Muscle of leg (tissue), 11 donors: ENCODE measurements around the gene GCNT2. TPM values are rescaled to one million over a fixed set of nuclear protein-coding genes. Genes with fewer than 3 reads are reported as not detected.
"Not testable (repeated sequence)": the region's sequence is repeated elsewhere in the genome, so short reads cannot be mapped to it uniquely, and the experiment has no call there.

ENCODE experiments used
- DNase-seq: peaks from one replicate; pipeline ENCODE4 v3.0.0; 2013
- H3K27ac ChIP-seq: one replicate; pipeline ENCODE4 v1.5.1; 2013; ENCODE audit warnings: mild to moderate bottlenecking, low read length, control low read depth
- H3K27me3 ChIP-seq: one replicate; pipeline ENCODE4 v1.6.1; 2013; ENCODE audit warnings: low read length; ENCODE audit not compliant: control insufficient read depth, insufficient read depth
- H3K36me3 ChIP-seq: one replicate; pipeline ENCODE4 v1.6.1; 2013; ENCODE audit warnings: low read length; ENCODE audit not compliant: control insufficient read depth, insufficient read depth
- H3K4me1 ChIP-seq: one replicate; pipeline ENCODE4 v1.6.1; 2013; ENCODE audit warnings: low read length; ENCODE audit not compliant: control insufficient read depth, insufficient read depth
- H3K4me3 ChIP-seq: one replicate; pipeline ENCODE4 v1.5.1; 2013; ENCODE audit warnings: low read length, control low read depth
- H3K9me3 ChIP-seq: replicated peaks from 2 replicates; pipeline ENCODE4 v1.6.1; 2013; ENCODE audit warnings: low read depth, low read length; ENCODE audit not compliant: control insufficient read depth
- WGBS: methylation state at CpG from one replicate; pipeline ENCODE4 v1.1.5; 2013; ENCODE audit warnings: missing lambda C conversion rate; ENCODE audit not compliant: insufficient coverage; 5-methylcytosine and 5-hydroxymethylcytosine counted together
- polyA plus RNA-seq, 8 donors: library from polyadenylated mRNA; unstranded; fragments of 120-200 nt; gene quantifications; one replicate each; pipeline versions ENCODE4 v1.2.1 to v1.2.3, GENCODE V29; 2013; ENCODE audit warnings: inconsistent platforms in 1 of 8, low replicate concordance in 1 of 8; ENCODE audit not compliant: insufficient read length in 8 of 8, insufficient read depth in 1 of 8
- total RNA-seq: library from RNA; stranded (reverse); fragments of 120-200 nt; gene quantifications from one replicate; pipeline ENCODE4 v1.2.4, GENCODE V29; 2013

Gene GCNT2
- total and polyA plus RNA-seq, 9 donors = 1.8 to 3.8 (median 2.7) TPM

DNA sequence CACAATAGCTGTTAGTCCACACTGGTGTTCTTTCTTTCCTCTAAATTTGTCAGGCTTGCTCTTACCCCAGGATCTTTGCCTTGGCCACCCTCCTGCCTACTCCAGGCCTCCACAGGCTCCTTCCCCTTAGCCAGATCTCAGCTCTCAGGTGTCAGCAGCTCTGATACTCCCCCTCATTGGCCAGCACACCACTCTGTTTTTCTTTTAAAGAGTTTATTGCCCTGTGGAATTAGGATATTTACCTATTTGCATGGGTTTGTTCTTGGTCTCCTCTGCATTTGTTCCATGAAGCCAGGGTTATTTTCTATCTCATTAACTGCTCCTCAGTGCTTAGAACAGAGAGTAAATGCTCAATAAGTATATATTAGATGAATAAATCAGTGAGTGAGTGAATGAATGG, 36.8 kb downstream of the GCNT2 start:
- Histone ChIP-seq H3K9me3 (no peaks in the 10 kb centered on the region), H3K27ac (no peak overlapping the region), H3K36me3 (no peaks in the 10 kb centered on the region), H3K27me3 (peaks cover 6% of the 10 kb centered on the region), H3K4me1 (peaks cover 10% of the 10 kb centered on the region), H3K4me3 (no peak overlapping the region)
- no peak for DNase-seq

- no peak for DNase-seq
- Histone ChIP-seq H3K36me3 (no peaks in the 10 kb centered on the region), H3K27ac (no peak overlapping the region), H3K4me3 (no peak overlapping the region), H3K27me3 (peaks cover 6% of the 10 kb centered on the region), H3K4me1 (peaks cover 10% of the 10 kb centered on the region), H3K9me3 (no peaks in the 10 kb centered on the region)
- WGBS = 64% methylated on average over 7 of the region's 10 CpGs
These were observed 37.4 kb downstream of the GCNT2 start for GRCh38 chr6:10558565-10558964.

- H3K36me3 ChIP-seq = no peaks in the 10 kb centered on the region
- H3K4me1 ChIP-seq = peaks cover 10% of the 10 kb centered on the region
- no peak overlapping the region for H3K27ac ChIP-seq
These were observed 38.5 kb downstream of the GCNT2 start for GRCh38 chr6:10559522-10560152.

DNA sequence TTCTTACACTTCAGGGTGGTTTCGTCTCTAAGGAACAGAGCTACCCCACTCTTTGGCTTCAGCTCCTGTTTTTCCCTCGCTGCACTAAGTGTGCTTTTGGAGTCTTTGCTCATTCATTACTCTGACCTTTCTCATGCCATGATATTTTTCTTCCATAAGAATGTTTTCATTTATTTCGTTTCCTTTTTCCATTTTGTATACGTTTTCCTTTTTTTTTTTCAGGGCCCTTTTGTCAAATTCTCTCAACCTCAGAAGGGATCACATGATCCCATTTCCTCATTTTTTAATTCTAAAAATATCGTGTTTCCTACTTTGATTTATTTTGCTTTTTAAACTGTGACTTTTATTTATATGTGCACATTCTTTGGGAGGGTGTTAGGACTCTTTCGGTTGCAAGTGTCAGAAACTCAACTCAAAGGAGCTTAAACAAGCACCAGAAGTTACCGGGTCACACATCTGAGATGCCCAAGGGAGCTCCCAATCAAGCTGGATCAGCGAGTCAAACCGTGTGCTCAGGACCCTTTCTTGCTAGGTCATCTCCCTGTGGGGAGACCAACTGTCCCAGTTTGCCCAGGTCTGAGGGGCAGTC, 40.6 kb downstream of the GCNT2 start:
- DNase-seq = peak; percentile 24
- Histone ChIP-seq H3K9me3 (no peaks in the 10 kb centered on the region), H3K4me3 (no peak overlapping the region), H3K27me3 (peaks cover 5% of the 10 kb centered on the region), H3K4me1 (peaks cover 4% of the 10 kb centered on the region), H3K36me3 (no peaks in the 10 kb centered on the region), H3K27ac (peak overlapping the region; percentile 6)
- WGBS = 51% methylated on average over 6 of the region's 9 CpGs

More at GRCh38 chr6:10559522-10560152, 38.5 kb downstream of the GCNT2 start:
- peaks cover 6% of the 10 kb centered on the region for H3K27me3 ChIP-seq
- H3K4me3 ChIP-seq = no peak overlapping the region
- WGBS = 70% methylated on average over 5 of the region's 9 CpGs
- no peaks in the 10 kb centered on the region for H3K9me3 ChIP-seq
- no peak for DNase-seq

GRCh38 chr6:10564975-10565673, 44.0 kb downstream of the GCNT2 start:
- peaks cover 3% of the 10 kb centered on the region for H3K27me3 ChIP-seq
- no peak for DNase-seq
- H3K9me3 ChIP-seq = no peaks in the 10 kb centered on the region
- no peaks in the 10 kb centered on the region for H3K4me1 ChIP-seq
- H3K36me3 ChIP-seq = no peaks in the 10 kb centered on the region
- H3K27ac ChIP-seq = no peak overlapping the region
- H3K4me3 ChIP-seq = no peak overlapping the region
- WGBS = 73% methylated on average over 13 of the region's 13 CpGs

DNA sequence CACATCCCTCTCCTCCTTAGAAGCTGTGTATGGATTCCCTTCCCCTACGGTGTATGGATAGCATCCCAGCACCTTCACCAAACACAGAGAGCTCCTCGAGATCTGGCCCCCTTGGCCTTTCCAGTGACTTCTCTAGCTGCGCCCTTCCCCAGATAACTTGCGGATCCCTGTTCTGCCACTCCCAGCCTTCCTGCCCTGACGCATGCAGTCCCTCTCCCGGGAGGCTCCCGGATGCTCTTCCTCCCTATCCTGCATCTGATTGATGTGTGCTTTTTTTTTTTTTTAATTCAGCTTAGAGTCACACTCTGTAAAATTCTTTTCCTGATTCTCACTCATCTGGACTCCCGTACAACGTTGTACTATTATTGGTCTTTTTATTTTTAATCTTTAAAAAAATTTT, 44.8 kb downstream of the GCNT2 start:
- 75% methylated on average over 4 of the region's 9 CpGs for WGBS
- no peak overlapping the region for H3K27ac ChIP-seq
- H3K27me3 ChIP-seq = peaks cover 2% of the 10 kb centered on the region
- H3K4me1 ChIP-seq = no peaks in the 10 kb centered on the region
- no peaks in the 10 kb centered on the region for H3K9me3 ChIP-seq
- no peak for DNase-seq
- no peak overlapping the region for H3K4me3 ChIP-seq
- no peaks in the 10 kb centered on the region for H3K36me3 ChIP-seq

DNA sequence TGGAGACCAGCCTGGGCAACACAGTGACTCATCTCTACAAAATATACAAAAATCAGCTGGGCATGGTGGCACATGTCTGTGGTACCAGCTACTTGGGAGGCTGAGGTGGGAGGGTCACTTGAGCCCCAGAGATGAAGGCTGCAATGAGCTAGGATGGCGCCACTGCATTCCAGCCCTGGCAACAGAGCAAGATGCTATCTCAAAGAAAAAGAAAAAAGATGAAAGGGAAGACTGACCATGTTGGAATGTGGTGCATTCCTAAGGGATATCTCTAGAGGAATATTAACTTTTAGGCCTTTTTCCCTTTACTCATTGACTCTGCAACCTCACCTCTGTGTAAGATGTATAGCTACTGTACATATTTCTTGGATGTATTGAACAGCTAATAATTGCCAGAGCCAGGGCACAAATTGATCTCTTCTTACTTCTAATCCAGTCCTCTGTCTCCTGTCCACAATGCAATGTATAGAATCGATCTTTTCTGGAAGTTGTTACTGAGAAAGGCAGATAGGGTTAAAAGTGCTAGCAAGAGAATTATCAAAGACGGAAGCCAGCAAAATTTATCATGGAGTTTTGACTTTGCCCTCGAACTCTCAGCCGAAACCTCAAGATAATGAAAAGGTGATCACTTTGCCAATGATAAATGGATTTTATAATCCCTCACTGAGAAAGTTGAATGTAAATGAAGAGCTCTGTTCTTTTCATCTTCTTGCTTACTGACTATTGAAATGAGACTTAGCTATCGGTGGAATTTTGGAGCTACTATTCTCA, 46.3 kb downstream of the GCNT2 start:
- Histone ChIP-seq H3K36me3 (no peaks in the 10 kb centered on the region), H3K4me3 (no peak overlapping the region), H3K27me3 (no peaks in the 10 kb centered on the region), H3K4me1 (no peaks in the 10 kb centered on the region), H3K27ac (no peak overlapping the region), H3K9me3 (no peaks in the 10 kb centered on the region)
- WGBS = 78% methylated on average over 1 of the region's 6 CpGs
- DNase-seq = no peak

GRCh38 chr6:10569392-10570127, 48.4 kb downstream of the GCNT2 start:
- no peaks in the 10 kb centered on the region for H3K27me3 ChIP-seq
- H3K36me3 ChIP-seq = no peaks in the 10 kb centered on the region
- no peaks in the 10 kb centered on the region for H3K4me1 ChIP-seq
- H3K27ac ChIP-seq = no peak overlapping the region
- no peak for DNase-seq
- WGBS = 79% methylated on average over 2 of the region's 5 CpGs
- no peak overlapping the region for H3K4me3 ChIP-seq
- no peaks in the 10 kb centered on the region for H3K9me3 ChIP-seq

- H3K27ac ChIP-seq, H3K27me3 ChIP-seq, H3K4me1 ChIP-seq, H3K9me3 ChIP-seq, H3K36me3 ChIP-seq, H3K4me3 ChIP-seq, DNase-seq: not testable (repeated sequence)
- WGBS = no CpG with 5 or more reads among the region's 5 CpGs
These were observed 54.4 kb downstream of the GCNT2 start for GRCh38 chr6:10575519-10575918.
